Ovary (tissue), 9 donors: Measurements from ENCODE around the gene PARK7. TPM values are rescaled to one million over a fixed set of nuclear protein-coding genes. Genes with fewer than 3 reads are reported as not detected.

Experiments
- DNase-seq, 5 donors: peaks; one replicate each; pipeline ENCODE4 v3.0.0-alpha.2; 2019 to 2020
- H3K27ac ChIP-seq, 2 donors: fragments of 200-600 bp; one replicate each; pipeline versions ENCODE4 v1.5.1 to v1.8.0; 2019 to 2022
- H3K27me3 ChIP-seq: fragments of 200-600 bp; one replicate; pipeline ENCODE4 v1.8.0; 2022
- H3K36me3 ChIP-seq: fragments of 200-600 bp; sonication (generic); one replicate; pipeline ENCODE4 v1.5.1; 2019
- H3K4me1 ChIP-seq: one replicate; pipeline ENCODE4 v1.8.1; 2013; ENCODE audit warnings: mild to moderate bottlenecking, moderate library complexity; ENCODE audit not compliant: insufficient read depth
- H3K4me3 ChIP-seq: fragments of 200-600 bp; sonication (generic); one replicate; pipeline ENCODE4 v1.5.1; 2017
- H3K9me3 ChIP-seq, 2 donors: fragments of 200-600 bp in 1 of 2; sonication (generic) in 1 of 2; one replicate each; pipeline versions ENCODE4 v1.5.1 to v1.8.1; 2013 to 2019; ENCODE audit warnings: mild to moderate bottlenecking in 1 of 2, moderate library complexity in 1 of 2
- CTCF ChIP-seq, 3 donors: fragments of 450-650 bp in 2 of 3; fragments of 200-600 bp in 1 of 3; IDR thresholded peaks; one replicate each; pipeline versions ENCODE4 v1.5.1 to v1.8.0; 2016 to 2022; ENCODE audit warnings: antibody characterized with exemption in 3 of 3, mild to moderate bottlenecking in 1 of 3
- EP300 ChIP-seq: sonication (generic); formaldehyde crosslinking; IDR thresholded peaks from one replicate; pipeline ENCODE4 v1.6.1; 2017; ENCODE audit warnings: antibody characterized with exemption
- POLR2A ChIP-seq: fragments of 450-650 bp; IDR thresholded peaks from one replicate; pipeline ENCODE4 v1.6.1; 2017; ENCODE audit warnings: antibody characterized with exemption, mild to moderate bottlenecking, moderate library complexity
- WGBS, 3 donors: extraction: QIAGEN DNeasy Blood & Tissue Kit in 1 of 3; methylation state at CpG; one replicate each; pipeline versions ENCODE4 v1.1.5 to v1.1.7; 2013 to 2017; 5-methylcytosine and 5-hydroxymethylcytosine counted together
- intact Hi-C, 4 donors: fragments of 100-400 bp; cut with DNase I; formaldehyde crosslinking; loops; one replicate each; pipeline versions ENCODE4 v1.11.0 to v1.15.1; 2022 to 2023
- polyA plus RNA-seq, 2 donors: library from polyadenylated mRNA; stranded (reverse); fragments of 200-250 nt in 1 of 2; fragments of 350-450 nt in 1 of 2; fragmentation: Illumina TruSeq in 1 of 2; extraction: RNeasy Lipid Tissue Mini Kit (QIAGEN cat#74804) in 1 of 2; gene quantifications; one replicate each; pipeline ENCODE4 v1.2.3, GENCODE V29; 2013 to 2014
- total RNA-seq, 7 donors: library from RNA; depleted of rRNA in 2 of 7; stranded (reverse); fragments of >200 nt in 2 of 7; fragmentation: NEBNext Ultra II Directional in 3 of 7; extraction: Animal tissue kit (Norgen Biotek cat#: 25700) in 3 of 7; gene quantifications; one replicate each; pipeline versions ENCODE4 v1.1.0 to v1.2.4, GENCODE V29; 2016 to 2023
- donor health status: DM: no; HTN: no; CAD: no; lungs with moderate emphysema.
- donor health status: DM: no; HTN: no; CAD: no.
- donor health status: Bipolar disorder and iron deficiency.
- donor health status: DM: yes; HTN: yes; CAD: no.
- donor health status: DM: no; HTN: no; CAD: no.
- donor health status: DM: yes; HTN: yes; CAD: no.

Gene PARK7
- total and polyA plus RNA-seq, 9 donors = 159 to 438 (median 248) TPM

- no peak overlapping the region for H3K4me3 ChIP-seq
- intact Hi-C loops = no loop called here
Measured at GRCh38 chr1:7964476-7964875, 3.0 kb downstream of the PARK7 start.

GRCh38 chr1:7967196-7967595 lies 5.7 kb downstream of the PARK7 start:
- peaks cover 3% of the 10 kb centered on the region for H3K4me1 ChIP-seq
- H3K27ac ChIP-seq = no peak overlapping the region
- no peak for DNase-seq
- H3K4me3 ChIP-seq = no peak overlapping the region
- no peaks in the 10 kb centered on the region for H3K27me3 ChIP-seq
- no peak for TF ChIP-seq EP300
- no peak for TF ChIP-seq CTCF (IDR thresholded peaks at IDR 0.05)
- TF ChIP-seq POLR2A = no peak
- no peaks in the 10 kb centered on the region for H3K36me3 ChIP-seq
- no peaks in the 10 kb centered on the region for H3K9me3 ChIP-seq
- intact Hi-C loops = no loop called here
- WGBS, 3 donors = 57 to 64% (median 61%) methylated on average over 1 of the region's 1 CpG

More at GRCh38 chr1:7964476-7964875, 3.0 kb downstream of the PARK7 start:
- Histone ChIP-seq H3K27ac (no peak overlapping the region), H3K36me3 (no peaks in the 10 kb centered on the region), H3K27me3 (no peaks in the 10 kb centered on the region), H3K4me1 (peaks cover 3% of the 10 kb centered on the region), H3K9me3 (no peaks in the 10 kb centered on the region)
- WGBS, 3 donors = 61 to 79% (median 78%) methylated on average over 3 of the region's 3 CpGs
- TF ChIP-seq CTCF (IDR thresholded peaks at IDR 0.05) (no peak), POLR2A (no peak), EP300 (no peak)
- DNase-seq = no peak

DNA sequence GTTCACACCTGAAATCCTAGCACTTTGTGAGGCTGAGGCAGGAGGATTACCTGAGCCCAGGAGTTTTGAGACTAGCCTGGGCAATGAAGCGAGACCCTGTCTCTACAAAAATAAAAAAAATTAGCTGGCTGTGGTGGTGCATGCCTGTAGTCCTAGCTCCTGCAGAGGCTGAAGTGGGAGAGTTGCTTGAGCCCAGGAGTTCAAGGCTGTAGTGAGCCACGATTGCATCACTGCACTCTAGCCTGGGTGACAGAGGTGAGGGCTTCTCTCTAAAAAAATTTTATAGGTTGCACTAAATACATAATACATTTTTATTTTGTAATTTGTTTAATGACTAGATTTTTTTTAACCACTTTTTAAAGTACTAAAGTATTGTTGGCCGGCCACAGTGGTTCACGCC lies 6.1 kb downstream of the PARK7 start:
- 70 to 78% (median 75%) methylated on average over 4 of the region's 4 CpGs for WGBS, 3 donors
- TF ChIP-seq POLR2A = no peak
- TF ChIP-seq EP300 = no peak
- no peak for TF ChIP-seq CTCF (IDR thresholded peaks at IDR 0.05)
- intact Hi-C loops = no loop called here

GRCh38 chr1:7970246-7970645 lies 8.7 kb downstream of the PARK7 start:
- H3K27me3 ChIP-seq = no peaks in the 10 kb centered on the region
- TF ChIP-seq EP300 (no peak), POLR2A (no peak), CTCF (IDR thresholded peaks at IDR 0.05) (no peak)
- WGBS, 3 donors = 64 to 84% (median 70%) methylated on average over 2 of the region's 2 CpGs
- intact Hi-C loops = no loop called here
- DNase-seq = no peak
- H3K27ac ChIP-seq = no peak overlapping the region
- H3K9me3 ChIP-seq = no peaks in the 10 kb centered on the region
- no peaks in the 10 kb centered on the region for H3K36me3 ChIP-seq
- no peak overlapping the region for H3K4me3 ChIP-seq
- peaks cover 2% of the 10 kb centered on the region for H3K4me1 ChIP-seq

More for the DNA sequence above, 6.1 kb downstream of the PARK7 start:
- no peaks in the 10 kb centered on the region for H3K9me3 ChIP-seq
- no peaks in the 10 kb centered on the region for H3K36me3 ChIP-seq
- H3K4me1 ChIP-seq = peaks cover 3% of the 10 kb centered on the region
- no peak overlapping the region for H3K4me3 ChIP-seq
- no peak for DNase-seq
- no peaks in the 10 kb centered on the region for H3K27me3 ChIP-seq
- H3K27ac ChIP-seq = no peak overlapping the region
